ENCODE data around the gene HACD3.

- no peak for TF ChIP-seq EZH2 (IDR thresholded peaks at IDR 0.05; ENCODE audit: low read depth)
- no peak for TF ChIP-seq CTCF (conservative IDR thresholded peaks at IDR 0.05)
Observed at GRCh38 chr15:65579762-65580161, 49.5 kb downstream of the HACD3 start.

All from PC-9 (cell line).